ENCODE data around the gene CREB5. TPM values are rescaled to one million over a fixed set of nuclear protein-coding genes. Genes with fewer than 3 reads are reported as not detected.

The CREB5 gene
- total RNA-seq, 2 experiments from 2014 or later, result 1.2 to 1.5 TPM

DNA sequence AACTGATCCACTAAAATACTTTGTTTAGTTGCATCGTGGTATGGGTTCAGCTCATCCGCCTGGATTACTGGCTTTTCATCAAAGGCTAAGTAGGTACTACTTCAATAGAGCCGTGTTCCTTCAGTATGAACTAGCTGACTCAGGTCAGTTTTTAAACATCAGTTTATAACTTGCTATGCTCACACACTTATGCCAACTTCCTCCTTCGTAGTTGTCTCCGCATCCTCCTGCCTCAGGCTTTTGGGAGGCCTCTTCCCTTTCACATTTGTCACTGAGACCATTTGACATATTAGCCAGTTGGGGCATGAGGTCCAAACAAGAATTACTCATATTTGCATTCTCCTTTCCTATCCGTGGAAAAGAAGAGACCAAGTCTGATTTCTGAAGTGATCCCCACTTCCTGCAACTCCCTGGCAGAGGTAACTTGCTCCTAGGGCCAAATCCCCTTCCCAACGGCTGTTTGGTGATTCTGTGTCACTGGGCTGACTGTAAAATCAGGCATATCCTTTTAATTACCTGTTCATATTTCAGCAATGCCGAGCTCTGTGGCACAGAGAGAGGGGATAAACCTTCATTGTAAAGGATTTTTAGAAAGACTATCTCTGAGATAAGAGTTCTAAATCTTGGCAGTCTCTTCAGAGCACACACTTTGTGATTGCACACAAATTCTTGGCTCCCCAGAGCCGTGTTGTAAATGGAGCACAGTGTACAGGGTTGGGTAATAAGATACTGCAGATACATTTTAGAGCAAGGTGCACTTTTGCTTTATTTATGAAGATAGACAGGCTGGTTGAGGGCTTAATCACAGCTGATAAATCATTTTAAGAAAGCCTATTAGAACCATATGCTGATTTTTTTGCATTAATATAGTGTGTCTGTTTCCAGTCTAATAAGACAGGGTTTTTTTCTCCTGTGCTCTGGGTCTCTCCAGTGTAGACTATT is 108.0 kb downstream of the CREB5 start:
- H3K4me1 Mint-ChIP-seq (ENCODE audit: low read depth), result no peaks in the 10 kb centered on the region
- H3K27me3 Mint-ChIP-seq, result peaks cover 5% of the 10 kb centered on the region
- ChIA-PET CTCF (interaction anchor here (0.9 kb wide), 1 partner anchor 31 kb away, joined by 3 read pairs; no protein-coding TSS in a partner anchor), POLR2A (no interaction called here)
- H3K36me3 Mint-ChIP-seq (ENCODE audit: low read depth), result no peaks in the 10 kb centered on the region
- no peak for TF ChIP-seq CTCF (IDR thresholded peaks at IDR 0.05)
- H3K4me3 Mint-ChIP-seq, result no peak overlapping the region
- DNase-seq, result no peak
- no peaks in the 10 kb centered on the region for H3K9me3 Mint-ChIP-seq
- no peak overlapping the region for H3K27ac Mint-ChIP-seq
- intact Hi-C loops (cut with micrococcal nuclease), result no loop called here
- ATAC-seq, result no peak

GRCh38 chr7:28524978-28525377 is 112.7 kb downstream of the CREB5 start:
- no peak for TF ChIP-seq CTCF (IDR thresholded peaks at IDR 0.05)
- no peak for ATAC-seq
- intact Hi-C loops (cut with micrococcal nuclease), result no loop called here
- peaks cover 6% of the 10 kb centered on the region for H3K27me3 Mint-ChIP-seq
- no peaks in the 10 kb centered on the region for H3K9me3 Mint-ChIP-seq
- CTCF ChIA-PET, result no interaction called here
- no peak overlapping the region for H3K4me3 Mint-ChIP-seq
- no peak overlapping the region for H3K27ac Mint-ChIP-seq
- no peaks in the 10 kb centered on the region for H3K36me3 Mint-ChIP-seq (ENCODE audit: low read depth)
- no peak for DNase-seq
- no peaks in the 10 kb centered on the region for H3K4me1 Mint-ChIP-seq (ENCODE audit: low read depth)
- POLR2A ChIA-PET, result no interaction called here

DNA sequence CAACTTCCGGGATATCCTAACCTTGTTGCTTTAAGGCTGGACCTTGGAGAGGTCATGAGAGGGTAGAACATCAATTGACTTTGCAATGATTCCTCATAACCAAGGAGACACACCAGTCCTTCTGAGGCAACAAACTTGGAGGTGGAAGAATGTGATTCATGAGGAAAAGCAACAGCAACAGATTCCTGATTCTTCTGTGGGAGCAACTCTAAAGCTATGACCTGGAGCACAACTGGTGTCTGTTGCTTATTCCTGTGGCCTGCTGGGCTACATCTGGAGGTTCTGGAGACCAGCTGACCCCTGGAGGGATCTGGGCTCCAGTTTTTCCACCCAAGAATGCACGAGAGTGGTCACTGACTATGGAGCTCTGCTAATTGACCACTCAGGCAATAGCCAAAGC is 116.6 kb downstream of the CREB5 start:
- no peaks in the 10 kb centered on the region for H3K4me1 Mint-ChIP-seq (ENCODE audit: low read depth)
- ATAC-seq (no peak), DNase-seq (no peak)
- no peaks in the 10 kb centered on the region for H3K36me3 Mint-ChIP-seq (ENCODE audit: low read depth)
- TF ChIP-seq CTCF (IDR thresholded peaks at IDR 0.05), result no peak
- intact Hi-C loops (cut with micrococcal nuclease), result no loop called here
- POLR2A ChIA-PET, result no interaction called here
- H3K9me3 Mint-ChIP-seq, result no peaks in the 10 kb centered on the region
- H3K27ac Mint-ChIP-seq, result no peak overlapping the region
- CTCF ChIA-PET, result no interaction called here
- H3K27me3 Mint-ChIP-seq, result peaks cover 3% of the 10 kb centered on the region
- no peak overlapping the region for H3K4me3 Mint-ChIP-seq

DNA sequence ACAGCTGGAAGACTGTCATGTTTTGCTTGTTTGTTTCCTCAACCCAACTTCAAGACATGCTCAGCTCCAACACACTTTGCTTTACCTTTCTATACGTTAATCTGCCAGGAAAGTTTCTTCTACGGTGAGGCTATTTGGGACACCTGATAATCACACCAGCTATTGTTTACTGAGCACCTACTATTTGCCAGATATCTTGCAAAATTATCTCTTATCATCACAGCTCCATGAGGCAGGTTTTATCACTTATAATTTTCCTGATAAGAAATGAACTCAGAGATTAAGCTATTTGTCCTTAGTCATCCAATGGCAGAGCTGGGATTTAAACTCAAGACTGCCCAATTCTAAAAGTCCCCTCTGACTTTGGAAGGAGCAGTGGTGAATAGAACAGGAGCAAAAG is 117.4 kb downstream of the CREB5 start:
- H3K27me3 Mint-ChIP-seq, result peaks cover 5% of the 10 kb centered on the region
- TF ChIP-seq CTCF (IDR thresholded peaks at IDR 0.05), result no peak
- intact Hi-C loops (cut with micrococcal nuclease), result no loop called here
- H3K27ac Mint-ChIP-seq, result no peak overlapping the region
- H3K9me3 Mint-ChIP-seq, result no peaks in the 10 kb centered on the region
- no peak overlapping the region for H3K4me3 Mint-ChIP-seq
- CTCF ChIA-PET, result no interaction called here
- POLR2A ChIA-PET, result no interaction called here
- no peaks in the 10 kb centered on the region for H3K36me3 Mint-ChIP-seq (ENCODE audit: low read depth)
- no peaks in the 10 kb centered on the region for H3K4me1 Mint-ChIP-seq (ENCODE audit: low read depth)
- ATAC-seq (no peak), DNase-seq (no peak)

- DNase-seq (no peak), ATAC-seq (no peak)
- H3K4me1 Mint-ChIP-seq (ENCODE audit: low read depth), result no peaks in the 10 kb centered on the region
- peaks cover 3% of the 10 kb centered on the region for H3K27me3 Mint-ChIP-seq
- POLR2A ChIA-PET, result no interaction called here
- no peak overlapping the region for H3K27ac Mint-ChIP-seq
- intact Hi-C loops (cut with micrococcal nuclease), result no loop called here
- H3K36me3 Mint-ChIP-seq (ENCODE audit: low read depth), result no peaks in the 10 kb centered on the region
- CTCF ChIA-PET, result no interaction called here
- no peak for TF ChIP-seq CTCF (IDR thresholded peaks at IDR 0.05)
- H3K4me3 Mint-ChIP-seq, result no peak overlapping the region
- H3K9me3 Mint-ChIP-seq, result no peaks in the 10 kb centered on the region
These were observed 118.0 kb downstream of the CREB5 start for GRCh38 chr7:28530175-28530802.
